GM19397 (cell line): ENCODE results near the gene ALPG.
"Not testable (repeated sequence)": the region's sequence is repeated elsewhere in the genome, so short reads cannot be mapped to it uniquely, and the experiment has no call there.

Experiments
- ATAC-seq: cut with Tn5 transposase; IDR thresholded peaks from one replicate; pipeline ENCODE4 v1.9.1; 2021; ENCODE audit warnings: mild to moderate bottlenecking, moderate library complexity; ENCODE audit not compliant: unreplicated experiment

The ALPG gene

DNA sequence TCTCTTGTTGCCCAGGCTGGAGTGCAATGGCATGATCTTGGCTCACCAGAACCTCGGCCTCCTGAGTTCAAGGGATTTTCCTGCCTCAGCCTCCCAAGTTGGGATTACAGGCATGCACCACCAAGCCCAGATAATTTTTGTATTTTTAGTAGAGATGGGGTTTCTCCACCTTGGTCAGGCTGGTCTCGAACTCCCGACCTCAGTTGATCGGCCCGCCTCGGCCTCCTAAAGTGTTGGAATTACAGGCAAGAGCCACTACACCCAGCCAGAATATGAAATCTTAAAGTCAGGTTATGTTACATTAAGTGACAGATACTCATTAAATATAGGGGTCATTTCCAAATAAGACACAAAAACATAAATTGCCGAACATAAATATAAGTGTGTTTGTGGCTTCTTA, 12.2 kb upstream of the ALPG start:
- not testable (repeated sequence) for ATAC-seq

DNA sequence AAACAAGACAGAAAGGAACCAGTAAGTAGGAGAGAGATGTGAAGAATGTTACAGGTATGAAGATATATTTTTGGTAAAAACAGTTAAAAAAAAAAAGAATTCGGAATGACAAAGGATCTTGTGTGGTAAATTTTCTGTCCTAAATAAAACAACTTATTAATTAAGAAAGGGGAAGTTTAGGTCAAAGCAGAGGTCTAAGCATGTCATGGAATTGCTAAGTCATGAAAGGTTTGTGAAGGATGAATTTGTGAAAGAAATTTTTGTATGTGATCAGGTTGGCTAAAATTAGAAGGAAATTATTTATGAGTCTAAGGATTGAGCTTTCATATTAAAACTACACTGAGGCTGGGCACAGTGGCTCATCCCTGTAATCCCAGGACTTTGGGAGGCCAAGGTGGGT, 11.1 kb upstream of the ALPG start:
- no peak for ATAC-seq

DNA sequence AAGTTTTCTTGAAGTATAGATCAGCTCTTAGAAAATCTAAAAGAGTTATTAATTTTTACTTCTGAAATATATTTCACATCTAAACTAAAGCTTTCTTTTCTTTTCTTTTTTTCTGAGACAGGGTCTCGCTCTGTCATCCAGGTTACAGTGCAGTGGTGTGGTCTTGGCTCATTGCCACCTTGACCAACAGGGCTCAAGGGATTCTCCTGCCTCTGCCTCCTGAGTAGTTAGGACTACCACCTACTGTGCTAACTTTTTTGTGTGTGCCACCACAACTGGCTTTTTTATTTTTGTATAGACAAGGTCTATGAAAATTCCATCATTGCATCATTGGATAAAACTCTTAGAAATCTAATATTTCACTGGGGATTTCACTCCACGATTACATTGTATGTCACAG, 10.0 kb upstream of the ALPG start:
- ATAC-seq: no peak

DNA sequence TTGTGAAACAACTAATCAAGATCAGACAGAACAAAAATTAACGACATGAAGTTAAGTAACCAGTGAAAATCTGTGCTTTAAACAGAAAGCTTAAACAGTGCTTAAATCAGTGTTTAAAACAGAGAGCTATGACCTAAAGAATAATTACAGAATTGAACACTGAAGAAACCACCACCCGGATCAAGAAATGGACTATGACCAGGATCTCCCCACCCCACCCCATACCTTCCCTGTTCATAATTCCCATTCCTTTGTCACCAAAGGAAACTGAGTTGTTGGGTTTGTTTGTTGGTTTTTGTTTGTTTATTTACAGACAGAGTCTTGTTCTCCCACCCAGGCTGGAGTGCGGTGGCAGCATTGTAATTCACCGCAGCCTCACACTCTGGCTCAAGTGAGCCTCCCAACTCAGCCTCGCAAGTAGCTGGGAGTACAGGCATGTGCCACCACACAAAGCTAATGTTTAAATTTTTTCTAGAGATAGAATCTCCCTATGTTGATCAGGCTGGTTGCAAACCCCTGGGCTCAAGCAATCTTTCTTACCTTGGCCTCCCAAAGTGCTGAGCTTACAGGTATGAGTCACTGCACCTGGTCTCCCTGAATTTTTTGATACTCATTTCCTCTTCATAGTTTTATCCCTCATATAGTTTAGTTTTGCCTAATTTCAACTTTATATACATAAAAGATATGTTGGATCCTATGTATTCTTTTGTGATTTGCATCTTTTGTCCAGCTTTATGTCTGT, 8.2 kb upstream of the ALPG start:
- no peak for ATAC-seq

DNA sequence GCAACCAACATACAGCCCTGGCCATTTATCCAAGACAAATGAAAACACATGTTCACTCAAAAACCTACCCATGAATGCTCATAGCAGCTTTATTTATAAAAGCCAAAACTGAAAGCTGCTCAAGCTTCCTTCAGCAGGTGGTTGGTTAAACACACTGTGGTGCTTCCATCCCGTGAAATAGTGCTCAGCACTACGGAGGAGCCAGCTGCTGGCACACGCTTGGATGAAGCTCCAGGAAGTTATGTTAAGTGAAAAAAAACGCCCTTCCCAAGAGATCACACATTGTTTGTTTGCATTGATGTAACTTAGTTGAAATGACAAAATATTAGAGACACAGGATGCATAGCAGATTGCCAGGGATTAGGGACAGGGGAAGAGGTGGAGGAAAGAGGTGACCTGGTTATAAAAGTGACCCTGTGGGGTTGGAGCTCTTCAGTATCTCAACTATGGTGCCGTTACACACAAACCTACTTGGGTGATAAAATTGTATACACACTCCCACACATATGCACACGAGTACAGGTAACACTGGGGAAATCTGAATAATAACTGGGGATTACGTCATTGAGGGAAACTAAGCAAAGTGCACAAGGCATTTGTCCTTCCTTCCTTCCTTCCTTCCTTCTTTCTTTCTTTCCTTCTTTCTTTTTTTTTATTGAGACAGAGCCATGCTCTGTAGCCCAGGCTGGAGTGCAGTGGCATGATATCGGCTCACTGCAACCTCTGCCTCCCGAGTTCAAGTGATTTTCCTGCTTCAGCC, 6.2 kb upstream of the ALPG start:
- no peak for ATAC-seq

DNA sequence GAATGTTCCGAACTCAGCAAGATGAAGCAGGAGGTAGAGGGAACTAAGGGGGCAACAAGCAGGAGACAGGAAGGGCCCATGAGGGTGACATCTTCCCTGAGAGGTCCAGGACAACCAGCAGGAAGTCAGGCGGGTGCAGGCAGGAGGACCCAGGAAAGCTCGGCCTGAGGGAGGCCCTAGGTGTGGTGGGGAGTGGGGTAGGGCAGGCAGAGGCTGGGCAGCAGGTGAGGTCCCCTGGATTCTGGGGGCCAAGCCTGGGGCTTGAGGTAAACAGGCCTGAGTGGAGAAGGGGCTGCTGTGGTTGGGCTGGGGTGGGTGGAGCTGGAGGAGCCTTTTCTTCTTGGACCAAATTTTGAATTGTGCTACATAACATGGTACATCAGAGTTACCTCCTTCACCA, 4.1 kb upstream of the ALPG start:
- ATAC-seq: no peak

DNA sequence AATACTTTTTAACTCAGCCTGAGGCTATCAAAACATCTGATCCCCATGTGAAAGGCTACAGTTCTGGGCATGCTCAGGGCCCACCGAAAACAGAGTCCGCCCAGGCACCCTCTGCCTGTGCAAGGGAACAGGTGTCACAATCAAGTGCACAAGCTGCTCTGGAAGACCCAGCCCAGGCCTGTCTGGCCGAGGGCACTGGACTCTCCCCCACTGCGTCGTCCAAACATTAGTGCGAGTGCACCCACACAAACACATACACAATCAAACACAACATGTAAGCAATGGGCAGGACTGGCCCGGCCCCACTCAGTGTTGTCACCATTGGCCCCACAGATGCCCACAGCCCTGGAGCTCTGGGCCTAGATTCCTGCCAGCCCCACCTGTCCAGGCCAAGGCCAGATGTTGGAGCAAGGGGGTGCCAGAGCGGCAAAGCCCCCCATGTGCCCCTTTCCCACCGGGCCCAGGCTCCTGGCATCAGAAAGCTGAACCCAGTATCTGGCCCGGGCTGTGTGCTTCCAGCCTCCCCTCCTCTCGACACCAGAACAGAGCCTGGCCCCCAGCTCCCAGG, 617 bp upstream of the ALPG start:
- ATAC-seq: no peak

DNA sequence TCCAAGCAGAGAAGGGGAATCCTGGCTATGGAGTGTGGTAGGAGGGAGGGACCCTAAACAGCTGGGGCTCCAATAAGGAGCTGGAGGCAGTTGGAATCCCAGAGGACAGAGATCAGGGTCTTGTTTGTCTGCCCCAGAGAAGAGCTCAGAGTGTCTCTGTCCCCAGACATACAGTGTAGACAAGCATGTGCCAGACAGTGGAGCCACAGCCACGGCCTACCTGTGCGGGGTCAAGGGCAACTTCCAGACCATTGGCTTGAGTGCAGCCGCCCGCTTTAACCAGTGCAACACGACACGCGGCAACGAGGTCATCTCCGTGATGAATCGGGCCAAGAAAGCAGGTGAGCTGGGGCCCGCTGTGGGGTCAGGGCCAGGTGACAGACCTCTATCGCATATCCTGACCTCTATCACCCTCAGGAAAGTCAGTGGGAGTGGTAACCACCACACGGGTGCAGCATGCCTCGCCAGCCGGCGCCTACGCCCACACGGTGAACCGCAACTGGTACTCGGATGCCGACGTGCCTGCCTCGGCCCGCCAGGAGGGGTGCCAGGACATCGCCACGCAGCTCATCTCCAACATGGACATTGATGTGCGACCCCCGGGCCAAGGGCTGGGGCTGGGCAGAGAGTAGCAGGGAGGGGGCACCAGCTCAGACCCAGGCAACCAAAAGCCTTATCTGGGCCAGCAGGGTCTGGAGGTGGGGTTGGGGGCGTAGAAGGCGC, 945 bp downstream of the ALPG start:
- ATAC-seq: not testable (repeated sequence)

DNA sequence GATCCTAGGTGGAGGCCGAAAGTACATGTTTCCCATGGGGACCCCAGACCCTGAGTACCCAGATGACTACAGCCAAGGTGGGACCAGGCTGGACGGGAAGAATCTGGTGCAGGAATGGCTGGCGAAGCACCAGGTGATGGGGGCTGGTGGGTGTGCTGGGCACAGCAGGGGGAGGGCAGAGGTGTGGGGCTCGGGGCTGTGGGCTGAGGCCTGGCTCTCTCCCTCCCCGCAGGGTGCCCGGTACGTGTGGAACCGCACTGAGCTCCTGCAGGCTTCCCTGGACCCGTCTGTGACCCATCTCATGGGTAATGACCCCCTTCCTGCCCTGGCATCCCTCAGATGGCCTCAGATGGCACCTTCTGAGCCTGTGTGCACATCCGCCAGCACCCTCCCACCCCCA, 1.6 kb downstream of the ALPG start:
- not testable (repeated sequence) for ATAC-seq

DNA sequence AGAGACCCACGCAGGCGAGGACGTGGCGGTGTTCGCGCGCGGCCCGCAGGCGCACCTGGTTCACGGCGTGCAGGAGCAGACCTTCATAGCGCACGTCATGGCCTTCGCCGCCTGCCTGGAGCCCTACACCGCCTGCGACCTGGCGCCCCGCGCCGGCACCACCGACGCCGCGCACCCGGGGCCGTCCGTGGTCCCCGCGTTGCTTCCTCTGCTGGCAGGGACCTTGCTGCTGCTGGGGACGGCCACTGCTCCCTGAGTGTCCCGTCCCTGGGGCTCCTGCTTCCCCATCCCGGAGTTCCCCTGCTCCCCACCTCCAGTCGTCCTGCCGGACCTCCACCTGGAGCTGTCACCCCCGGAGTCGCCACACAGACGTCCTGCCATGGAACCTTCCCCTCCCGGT, 3.0 kb downstream of the ALPG start:
- ATAC-seq: not testable (repeated sequence)

DNA sequence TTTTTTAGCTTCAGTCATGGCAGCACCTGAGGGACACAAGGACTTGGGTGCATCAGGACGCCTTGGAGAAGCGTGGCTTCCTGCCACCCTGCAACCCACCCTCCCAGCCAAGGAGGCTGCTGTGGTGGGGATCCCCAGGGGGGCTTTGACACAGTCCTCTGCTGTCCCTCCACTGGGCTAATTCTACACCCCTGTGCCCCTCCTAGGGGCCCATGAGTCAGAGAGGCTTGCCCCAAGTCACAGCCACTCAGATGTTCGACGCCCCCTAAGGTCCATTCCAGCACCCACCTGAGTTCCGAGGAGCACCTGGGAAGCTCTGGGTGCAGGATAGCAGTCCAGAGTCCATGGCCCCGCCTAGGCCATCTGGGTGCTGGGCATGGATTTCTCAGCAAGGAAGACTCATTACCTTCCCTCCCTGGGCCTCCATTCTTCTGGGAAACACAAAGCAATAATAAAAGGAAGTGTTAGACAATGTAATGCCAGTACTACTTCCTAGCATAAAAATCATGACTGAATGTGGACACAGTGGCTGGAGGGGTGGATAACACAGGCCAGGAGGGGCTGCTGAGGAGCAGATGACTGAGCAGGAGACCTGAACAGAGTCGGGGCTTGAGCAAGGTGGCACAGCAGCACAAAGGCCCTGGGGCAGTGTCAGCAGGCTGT, 3.7 kb downstream of the ALPG start:
- no peak for ATAC-seq

DNA sequence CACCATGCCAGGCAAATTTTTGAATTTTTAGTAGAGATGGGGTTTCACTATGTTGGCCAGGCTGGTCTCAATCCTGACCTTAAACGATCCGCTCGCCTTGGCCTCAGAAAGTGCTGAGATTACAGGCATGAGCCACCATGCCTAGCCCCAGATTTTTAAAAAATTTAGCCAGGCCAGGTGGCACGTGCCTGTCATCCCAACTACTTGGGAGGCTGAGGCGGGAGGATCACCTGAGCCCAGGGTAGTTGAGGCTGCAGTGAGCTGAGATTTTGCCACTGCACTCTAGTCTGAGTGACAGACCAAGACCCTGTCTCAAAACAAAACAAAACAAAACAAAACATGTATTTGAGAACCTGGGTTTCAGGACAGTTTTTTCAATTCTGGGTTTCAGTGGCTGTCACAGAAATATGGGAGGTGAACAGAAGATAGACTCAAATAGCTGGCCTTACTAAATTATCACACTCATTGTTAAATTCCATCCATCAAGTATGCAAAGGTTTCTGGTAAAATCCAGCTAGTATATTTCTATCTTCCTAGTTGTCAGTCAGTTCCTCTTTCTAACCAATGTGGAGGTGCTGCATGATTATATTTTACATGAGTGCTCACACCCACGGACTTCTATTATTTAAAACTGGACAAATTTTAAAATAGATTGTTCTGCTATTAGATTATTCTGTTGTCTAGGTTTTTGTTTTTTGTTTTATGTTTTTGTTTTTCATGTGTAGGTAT, 5.4 kb downstream of the ALPG start:
- no peak for ATAC-seq

DNA sequence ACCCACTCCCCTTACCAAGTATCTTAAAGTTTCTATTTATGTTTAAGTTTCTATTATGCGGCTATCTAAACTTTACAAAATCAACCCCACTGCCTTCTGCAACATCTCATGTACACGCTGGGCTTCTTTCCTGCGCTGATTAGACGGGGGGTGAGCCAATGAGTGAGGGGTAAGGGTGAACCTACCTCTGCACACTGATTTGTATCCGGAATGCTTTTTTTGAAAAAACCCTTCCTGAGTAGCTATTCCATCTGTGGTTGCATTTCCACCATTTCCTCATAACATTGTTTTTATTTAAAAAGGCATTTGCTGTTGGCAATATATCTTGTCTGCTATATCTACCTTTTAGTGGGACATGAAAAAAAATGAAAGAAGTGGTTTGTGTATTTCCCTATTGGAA, 6.3 kb downstream of the ALPG start:
- no peak for ATAC-seq

DNA sequence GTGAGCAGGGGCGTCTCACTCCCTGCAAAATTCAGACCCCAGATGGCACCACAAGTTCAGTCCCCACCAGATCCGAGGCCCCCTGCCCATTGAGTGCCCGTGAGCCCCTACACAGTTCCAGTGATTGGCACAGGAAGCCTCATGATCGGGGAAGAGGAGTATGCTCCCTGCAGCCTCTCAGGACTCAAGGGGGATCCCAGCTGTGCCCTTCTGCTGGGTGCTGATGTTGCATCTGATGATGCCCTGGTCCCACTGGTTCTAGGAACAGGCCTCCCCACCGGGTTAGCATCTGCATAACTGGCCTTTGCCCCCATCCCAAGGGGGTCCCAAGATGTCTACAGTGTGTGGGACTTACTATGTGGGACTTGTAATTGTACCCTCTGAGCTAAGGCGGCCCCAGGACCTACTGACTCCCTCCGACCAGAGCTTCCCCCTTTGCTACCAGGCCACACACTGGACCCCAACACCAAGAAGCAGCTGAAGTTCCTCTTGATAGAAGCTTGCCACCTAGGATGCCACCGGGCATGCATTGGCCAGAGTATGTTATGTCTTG, 8.6 kb downstream of the ALPG start:
- ATAC-seq: no peak

DNA sequence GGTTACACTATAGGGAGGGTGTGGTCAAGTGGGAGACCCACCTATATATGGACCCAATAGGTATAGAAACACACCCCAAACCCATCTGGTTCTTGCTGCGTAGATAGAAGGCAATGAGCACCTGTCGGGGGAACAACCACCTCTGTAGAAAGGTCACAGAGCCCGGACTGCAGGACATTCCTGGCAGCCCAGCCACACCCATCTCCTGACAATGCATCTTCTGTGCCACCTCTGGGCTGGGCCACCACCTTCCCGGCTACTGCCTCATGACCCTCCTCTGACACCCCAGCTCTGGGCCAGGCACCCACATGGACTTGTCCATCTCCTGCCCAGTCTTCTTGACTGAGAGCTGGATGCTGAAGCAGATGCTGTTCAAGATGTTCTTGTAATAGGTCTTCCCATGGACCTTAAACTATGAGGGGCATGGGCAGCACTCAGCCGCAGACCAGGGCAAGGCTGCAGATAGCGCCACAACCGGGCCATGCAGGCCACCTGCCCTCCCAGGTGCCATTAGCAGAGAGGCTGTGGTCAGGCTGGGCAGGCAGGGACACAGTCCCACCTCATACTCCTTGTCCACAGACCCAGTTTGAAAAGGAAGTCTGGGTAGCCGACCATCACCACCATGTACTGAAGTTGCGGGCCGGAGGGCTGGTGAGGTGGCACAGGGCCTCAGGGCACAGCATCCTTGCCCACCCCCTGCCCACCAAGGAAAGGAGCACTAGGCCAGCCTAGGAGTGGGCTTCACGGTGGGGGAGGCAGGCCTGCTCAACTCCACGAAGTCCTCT, 9.3 kb downstream of the ALPG start:
- ATAC-seq: no peak

DNA sequence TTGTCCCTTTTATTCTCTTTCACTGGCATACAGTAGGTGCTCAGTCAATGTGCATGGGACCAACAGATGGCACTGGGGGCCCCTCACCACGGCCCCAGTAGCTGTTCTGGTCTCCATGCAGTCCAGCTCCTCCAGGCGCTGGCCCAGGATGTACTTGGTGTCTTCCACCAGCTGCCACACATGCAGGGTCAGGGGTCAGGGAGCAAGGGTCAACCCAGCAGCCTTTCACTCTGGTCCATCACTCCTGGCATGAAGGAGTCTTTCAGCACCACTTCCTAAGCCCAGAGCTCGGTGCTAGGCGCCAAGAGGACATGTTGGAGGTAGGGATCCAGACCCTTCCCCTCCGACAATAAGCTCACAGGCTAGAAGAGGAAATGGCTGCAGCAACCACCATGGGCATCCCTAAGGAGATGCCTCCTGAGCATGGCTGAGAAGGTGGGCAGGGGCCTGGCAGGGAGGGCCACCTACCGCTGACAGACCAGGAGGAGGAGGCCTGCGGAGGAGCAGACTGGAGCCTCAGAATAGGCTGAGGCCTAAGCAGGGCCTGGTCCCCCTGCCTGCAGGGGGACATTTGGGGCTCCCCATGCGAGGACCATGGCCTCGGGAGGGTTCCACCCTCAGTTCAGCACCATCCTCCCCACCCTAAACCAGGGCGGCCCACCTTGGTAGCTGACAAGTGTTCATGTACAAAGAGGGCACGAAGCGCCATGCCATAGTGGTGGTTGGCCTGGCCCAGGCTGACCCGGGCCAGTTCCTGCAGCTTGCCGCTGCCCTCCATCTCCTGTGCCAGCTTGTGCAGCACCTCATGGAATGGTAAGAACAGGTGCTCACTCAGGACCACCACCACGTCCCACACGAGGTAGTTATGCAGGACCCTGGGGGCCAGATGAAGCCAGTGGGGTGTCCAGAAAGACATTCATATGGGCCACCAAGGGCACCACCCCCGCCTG, 10.2 kb downstream of the ALPG start:
- ATAC-seq: no peak

DNA sequence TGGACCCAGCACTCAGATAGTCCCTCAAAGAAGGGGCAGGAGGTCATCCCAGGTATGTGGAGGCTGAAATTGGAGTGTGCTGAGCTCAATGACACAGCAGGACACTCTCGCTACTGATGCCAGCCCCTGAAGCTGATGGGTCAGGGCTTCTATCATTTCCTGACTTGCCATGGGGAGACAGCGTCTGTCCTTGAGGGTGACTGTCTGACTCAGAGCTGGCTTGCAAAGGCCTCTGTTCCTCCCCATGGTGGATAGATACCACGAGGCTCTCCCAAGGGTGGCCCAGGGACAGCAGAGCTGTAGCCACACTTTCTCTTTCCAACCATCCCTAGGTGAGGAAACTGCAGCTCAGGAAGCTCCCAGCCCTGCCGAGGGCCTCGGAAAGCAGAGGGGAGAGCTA, 10.8 kb downstream of the ALPG start:
- ATAC-seq: no peak

DNA sequence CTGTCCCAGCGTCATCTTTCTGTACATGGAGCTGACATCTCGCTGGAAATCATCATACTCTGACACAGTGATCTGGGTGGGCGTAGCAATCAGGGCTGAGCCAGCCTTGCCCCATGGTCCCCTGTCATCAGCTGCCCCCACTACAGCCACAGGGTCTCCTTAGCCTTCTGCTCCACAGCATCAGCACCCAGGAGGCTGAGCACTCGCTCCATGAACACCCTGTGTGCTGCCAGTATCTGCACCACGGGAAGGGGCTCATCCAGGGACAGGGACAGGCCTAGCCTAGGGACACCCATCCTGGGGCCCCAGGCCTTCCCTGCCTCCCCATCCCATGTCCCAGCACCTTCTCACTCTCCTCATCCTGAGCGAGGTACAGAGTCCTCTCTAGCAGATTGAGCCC, 11.4 kb downstream of the ALPG start:
- ATAC-seq: no peak
